PC-3 (cell line): Measurements from ENCODE around the gene FIS1. TPM values are rescaled to one million over a fixed set of nuclear protein-coding genes. Genes with fewer than 3 reads are reported as not detected.

Experiments used
- ATAC-seq: fragments of 200-7000 bp; cut with Tn5 transposase; 2 replicates; pipeline ENCODE4 v1.9.1; 2020; ENCODE audit warnings: mild to moderate bottlenecking, moderate library complexity
- BruUV-seq: library from RNA; stranded (reverse); fragments of 400-500 nt; replicated peaks from 2 replicates; lab custom pipeline; 2021; lab: Mats Ljungman, UMichigan
- CTCF ChIA-PET: fragments of 300-600 bp; sonication (Branson Sonifier 250); formaldehyde crosslinking; loops from one replicate; lab custom pipeline; 2022; ENCODE audit warnings: antibody characterized with exemption; lab: Charles Lee
- POLR2A ChIA-PET: fragments of 300-600 bp; sonication (Branson Sonifier 250); formaldehyde crosslinking; loops from one replicate; lab custom pipeline; 2022; ENCODE audit warnings: antibody characterized with exemption; ENCODE audit not compliant: unreplicated experiment; lab: Charles Lee
- DNase-seq: peaks from one replicate; pipeline ENCODE4 v3.0.0-alpha.2; 2015
- H2AFZ ChIP-seq: fragments of 300-600 bp; sonication (generic); 2 replicates; pipeline ENCODE4 v1.6.0; 2016; ENCODE audit warnings: antibody characterized with exemption, low read length
- H3F3A ChIP-seq: fragments of 300-600 bp; sonication (generic); one replicate; pipeline ENCODE4 v1.6.0; 2017; ENCODE audit warnings: antibody characterized with exemption, low read length, control low read depth, mild to moderate bottlenecking; ENCODE audit not compliant: unreplicated experiment
- H3K27ac ChIP-seq: fragments of 300-600 bp; sonication (generic); 2 replicates; pipeline ENCODE4 v1.5.1; 2016; ENCODE audit warnings: mild to moderate bottlenecking, low read length
- H3K27me3 ChIP-seq: fragments of 300-600 bp; sonication (generic); 2 replicates; pipeline ENCODE4 v1.6.1; 2016; ENCODE audit warnings: low read length, mixed read lengths
- H3K36me3 ChIP-seq: fragments of 300-600 bp; sonication (generic); 2 replicates; pipeline ENCODE4 v1.6.1; 2016; ENCODE audit warnings: low read depth, mixed run types, low read length, mixed read lengths
- H3K4me1 ChIP-seq: fragments of 300-600 bp; sonication (generic); 2 replicates; pipeline ENCODE4 v1.5.1; 2016; ENCODE audit warnings: low read length; ENCODE audit not compliant: insufficient read depth
- H3K4me2 ChIP-seq: fragments of 300-600 bp; sonication (generic); 2 replicates; pipeline ENCODE4 v1.6.0; 2016; ENCODE audit warnings: low read length
- H3K4me3 ChIP-seq: fragments of 300-600 bp; sonication (generic); 2 replicates; pipeline ENCODE4 v1.5.1; 2016; ENCODE audit warnings: mild to moderate bottlenecking, low read length, mixed read lengths
- H3K79me2 ChIP-seq: fragments of 300-600 bp; sonication (generic); 2 replicates; pipeline ENCODE4 v1.6.1; 2017; ENCODE audit warnings: low read length, mixed read lengths
- H3K9ac ChIP-seq: fragments of 300-600 bp; sonication (generic); 2 replicates; pipeline ENCODE4 v1.6.0; 2016; ENCODE audit warnings: mild to moderate bottlenecking, low read length
- H3K9me2 ChIP-seq: fragments of 300-600 bp; sonication (generic); replicated peaks from 2 replicates; pipeline ENCODE4 v1.6.1; 2016; ENCODE audit warnings: mixed run types, low read length, mixed read lengths
- H3K9me3 ChIP-seq: fragments of 300-600 bp; sonication (generic); 2 replicates; pipeline ENCODE4 v1.6.1; 2016; ENCODE audit warnings: low read length, mixed read lengths
- H4K20me1 ChIP-seq: fragments of 300-600 bp; sonication (generic); 2 replicates; pipeline ENCODE4 v1.6.1; 2016; ENCODE audit warnings: low read length, mixed read lengths
- EZH2 ChIP-seq: fragments of 300-600 bp; sonication (generic); IDR thresholded peaks from one replicate; pipeline ENCODE4 v1.6.1; 2017; ENCODE audit warnings: antibody characterized with exemption, mild to moderate bottlenecking, low read length; ENCODE audit not compliant: unreplicated experiment
- EZH2phosphoT487 ChIP-seq: fragments of 300-600 bp; sonication (generic); IDR thresholded peaks from 2 replicates; pipeline ENCODE4 v1.6.1; 2018; ENCODE audit warnings: mild to moderate bottlenecking, antibody characterized with exemption, low read length, borderline replicate concordance
- intact Hi-C: fragments of 100-400 bp; cut with micrococcal nuclease; formaldehyde crosslinking; loops from 2 replicates; pipeline ENCODE4 v1.9.0; 2023
- total RNA-seq: library from RNA; depleted of rRNA; stranded (reverse); fragments of >200 nt; gene quantifications from 2 replicates; pipeline ENCODE4 v1.2.3, GENCODE V29; 2014
- TF ChIP-seq, protein P1 (sequence below): fragments of 300-600 bp; sonication (generic); conservative IDR thresholded peaks from 2 replicates; pipeline ENCODE4 v1.5.1; 2017; ENCODE audit warnings: antibody characterized with exemption, low read depth, mild to moderate bottlenecking, low read length

Gene FIS1
- total RNA-seq, 1 experiment from 2014 or later, result 146 TPM

- TF ChIP-seq EZH2 (no peak), EZH2phosphoT487 (no peak)
- TF ChIP-seq, protein P1, sequence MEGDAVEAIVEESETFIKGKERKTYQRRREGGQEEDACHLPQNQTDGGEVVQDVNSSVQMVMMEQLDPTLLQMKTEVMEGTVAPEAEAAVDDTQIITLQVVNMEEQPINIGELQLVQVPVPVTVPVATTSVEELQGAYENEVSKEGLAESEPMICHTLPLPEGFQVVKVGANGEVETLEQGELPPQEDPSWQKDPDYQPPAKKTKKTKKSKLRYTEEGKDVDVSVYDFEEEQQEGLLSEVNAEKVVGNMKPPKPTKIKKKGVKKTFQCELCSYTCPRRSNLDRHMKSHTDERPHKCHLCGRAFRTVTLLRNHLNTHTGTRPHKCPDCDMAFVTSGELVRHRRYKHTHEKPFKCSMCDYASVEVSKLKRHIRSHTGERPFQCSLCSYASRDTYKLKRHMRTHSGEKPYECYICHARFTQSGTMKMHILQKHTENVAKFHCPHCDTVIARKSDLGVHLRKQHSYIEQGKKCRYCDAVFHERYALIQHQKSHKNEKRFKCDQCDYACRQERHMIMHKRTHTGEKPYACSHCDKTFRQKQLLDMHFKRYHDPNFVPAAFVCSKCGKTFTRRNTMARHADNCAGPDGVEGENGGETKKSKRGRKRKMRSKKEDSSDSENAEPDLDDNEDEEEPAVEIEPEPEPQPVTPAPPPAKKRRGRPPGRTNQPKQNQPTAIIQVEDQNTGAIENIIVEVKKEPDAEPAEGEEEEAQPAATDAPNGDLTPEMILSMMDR, result no peak
- ChIA-PET CTCF (interaction anchor here (0.6 kb wide), 1 partner anchor 102 kb away, joined by 3 read pairs; no protein-coding TSS in a partner anchor), POLR2A (interaction anchor here (0.6 kb wide), 1 partner anchor 9 kb away, joined by 6 read pairs; no protein-coding TSS in a partner anchor)
- Histone ChIP-seq H3K9me2 (no peaks in the 10 kb centered on the region), H2AFZ (peak overlapping the region; percentile 55), H3K4me2 (peak overlapping the region; percentile 92), H3K27me3 (no peaks in the 10 kb centered on the region), H3K79me2 (no peaks in the 10 kb centered on the region), H3K27ac (no peak overlapping the region), H3K4me3 (peak overlapping the region; percentile 67), H3K36me3 (no peaks in the 10 kb centered on the region), H4K20me1 (no peaks in the 10 kb centered on the region), H3K9me3 (no peaks in the 10 kb centered on the region), H3K4me1 (peaks cover 8% of the 10 kb centered on the region; the same call in 1 of the 2 replicates), H3F3A (no peaks in the 10 kb centered on the region), H3K9ac (peak overlapping the region; percentile 24; the same call in 1 of the 2 replicates)
- ATAC-seq (peak; percentile 86), DNase-seq (peak; percentile 68)
- no TSS peak for BruUV-seq
- intact Hi-C loops, result no loop called here
These were observed 12.6 kb downstream of the FIS1 start for GRCh38 chr7:101232141-101232850.

DNA sequence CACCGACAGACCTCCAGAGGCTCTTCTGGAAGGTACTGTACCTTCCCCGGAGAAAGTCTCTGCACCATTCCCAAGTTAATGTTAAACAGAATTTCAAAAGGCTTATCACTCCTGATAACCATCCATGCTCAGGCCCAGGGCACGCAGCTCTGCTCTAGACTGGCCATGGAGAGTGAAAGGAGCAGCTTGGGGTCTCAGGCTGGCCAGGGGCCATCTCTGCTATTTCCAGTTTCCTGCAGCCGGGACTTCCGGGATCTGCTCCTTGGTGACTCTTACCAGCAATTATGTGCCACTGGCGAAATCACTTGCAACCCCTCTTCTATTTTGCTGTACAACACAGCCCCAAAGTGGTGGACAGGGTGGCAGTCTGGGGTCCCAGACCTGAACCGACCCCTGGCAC is 13.2 kb downstream of the FIS1 start:
- H3K4me2 ChIP-seq, result peak overlapping the region; percentile 92
- no peaks in the 10 kb centered on the region for H3K9me3 ChIP-seq
- no peaks in the 10 kb centered on the region for H3K36me3 ChIP-seq
- no peak for TF ChIP-seq EZH2phosphoT487
- TF ChIP-seq EZH2, result no peak
- TF ChIP-seq, protein P1, result no peak
- no peaks in the 10 kb centered on the region for H4K20me1 ChIP-seq
- ChIA-PET CTCF (no interaction called here), POLR2A (no interaction called here)
- H3K27ac ChIP-seq, result no peak overlapping the region
- no peaks in the 10 kb centered on the region for H3K27me3 ChIP-seq
- no peaks in the 10 kb centered on the region for H3F3A ChIP-seq
- no TSS peak for BruUV-seq
- peaks cover 8% of the 10 kb centered on the region; the same call in 1 of the 2 replicates for H3K4me1 ChIP-seq
- H3K9me2 ChIP-seq, result no peaks in the 10 kb centered on the region
- H2AFZ ChIP-seq, result peak overlapping the region; percentile 55
- H3K9ac ChIP-seq, result peak overlapping the region; percentile 24; the same call in 1 of the 2 replicates
- DNase-seq (no peak), ATAC-seq (peak; percentile 4; the same call in 1 of the 2 replicates)
- intact Hi-C loops, result no loop called here
- peak overlapping the region; percentile 67 for H3K4me3 ChIP-seq
- no peaks in the 10 kb centered on the region for H3K79me2 ChIP-seq

- Histone ChIP-seq H3K4me2 (no peak overlapping the region), H3K27me3 (no peaks in the 10 kb centered on the region), H2AFZ (no peak overlapping the region), H3K79me2 (0 out of 2 replicates have a peak, but pooled peaks cover under 1% of the 10 kb centered on the region), H3K4me3 (no peak overlapping the region), H3K9me3 (no peaks in the 10 kb centered on the region), H3K9ac (no peak overlapping the region), H3K27ac (no peak overlapping the region), H3K36me3 (peaks cover 5% of the 10 kb centered on the region), H3K9me2 (no peaks in the 10 kb centered on the region), H3K4me1 (peaks cover 2% of the 10 kb centered on the region; the same call in 1 of the 2 replicates), H3F3A (no peaks in the 10 kb centered on the region), H4K20me1 (no peaks in the 10 kb centered on the region)
- CTCF ChIA-PET, result no interaction called here
- DNase-seq (no peak), ATAC-seq (no peak)
- POLR2A ChIA-PET, result no interaction called here
- no TSS peak for BruUV-seq
- TF ChIP-seq EZH2phosphoT487, result no peak
- TF ChIP-seq, protein P1, result no peak
- intact Hi-C loops, result no loop called here
These were observed 18.2 kb downstream of the FIS1 start for GRCh38 chr7:101226721-101227120.
